Measurements from ENCODE around the gene FOXI1.
A peak's percentile ranks its signal among the peaks of the same experiment; 100 is the strongest.

The FOXI1 gene

DNA sequence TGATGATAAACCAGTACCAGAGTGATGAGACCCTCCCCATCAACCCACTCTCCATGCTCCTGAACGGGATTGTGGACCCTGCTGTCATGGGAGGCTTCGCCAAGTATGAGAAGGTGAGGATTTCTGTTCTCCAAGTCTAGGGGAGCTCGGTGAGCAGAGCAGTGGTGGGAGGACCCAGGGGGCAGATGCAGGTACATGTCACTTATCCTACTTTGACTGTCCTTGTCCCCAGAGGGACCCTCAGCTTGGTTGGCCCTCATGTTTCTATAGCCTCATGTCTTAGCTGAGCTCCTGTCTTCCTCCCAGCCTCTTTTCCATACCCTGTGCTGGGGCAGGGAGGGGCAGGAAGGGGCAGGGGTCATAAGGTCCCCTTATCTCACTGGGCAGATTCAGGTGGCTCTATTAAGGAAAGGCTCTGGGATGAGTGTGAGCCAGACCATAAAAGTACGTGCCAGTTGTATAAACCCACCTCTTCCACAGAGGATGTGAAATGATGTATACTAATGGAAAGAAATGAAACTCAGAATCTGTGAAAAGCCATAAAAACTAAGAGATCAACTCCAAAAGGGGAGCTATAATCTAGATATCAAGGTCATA lies 38.0 kb upstream of the FOXI1 start:
- Histone ChIP-seq H3K27ac (no peak overlapping the region), H3K27me3 (replicated peaks) (no peaks in the 10 kb centered on the region), H3K36me3 (replicated peaks) (no peaks in the 10 kb centered on the region), H3K4me3 (ENCODE audit: low read depth, low read length) (no peak overlapping the region)
- TF ChIP-seq, protein P1, sequence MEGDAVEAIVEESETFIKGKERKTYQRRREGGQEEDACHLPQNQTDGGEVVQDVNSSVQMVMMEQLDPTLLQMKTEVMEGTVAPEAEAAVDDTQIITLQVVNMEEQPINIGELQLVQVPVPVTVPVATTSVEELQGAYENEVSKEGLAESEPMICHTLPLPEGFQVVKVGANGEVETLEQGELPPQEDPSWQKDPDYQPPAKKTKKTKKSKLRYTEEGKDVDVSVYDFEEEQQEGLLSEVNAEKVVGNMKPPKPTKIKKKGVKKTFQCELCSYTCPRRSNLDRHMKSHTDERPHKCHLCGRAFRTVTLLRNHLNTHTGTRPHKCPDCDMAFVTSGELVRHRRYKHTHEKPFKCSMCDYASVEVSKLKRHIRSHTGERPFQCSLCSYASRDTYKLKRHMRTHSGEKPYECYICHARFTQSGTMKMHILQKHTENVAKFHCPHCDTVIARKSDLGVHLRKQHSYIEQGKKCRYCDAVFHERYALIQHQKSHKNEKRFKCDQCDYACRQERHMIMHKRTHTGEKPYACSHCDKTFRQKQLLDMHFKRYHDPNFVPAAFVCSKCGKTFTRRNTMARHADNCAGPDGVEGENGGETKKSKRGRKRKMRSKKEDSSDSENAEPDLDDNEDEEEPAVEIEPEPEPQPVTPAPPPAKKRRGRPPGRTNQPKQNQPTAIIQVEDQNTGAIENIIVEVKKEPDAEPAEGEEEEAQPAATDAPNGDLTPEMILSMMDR (IDR thresholded peaks at IDR 0.05; ENCODE audit: low read depth, low read length, missing control alignments), result no peak
- no peak for DNase-seq
- in situ Hi-C loops (cut with HindIII; ENCODE audit: low pct_ligation_motif_present, low sequenced_read_pairs), result no loop called here

DNA sequence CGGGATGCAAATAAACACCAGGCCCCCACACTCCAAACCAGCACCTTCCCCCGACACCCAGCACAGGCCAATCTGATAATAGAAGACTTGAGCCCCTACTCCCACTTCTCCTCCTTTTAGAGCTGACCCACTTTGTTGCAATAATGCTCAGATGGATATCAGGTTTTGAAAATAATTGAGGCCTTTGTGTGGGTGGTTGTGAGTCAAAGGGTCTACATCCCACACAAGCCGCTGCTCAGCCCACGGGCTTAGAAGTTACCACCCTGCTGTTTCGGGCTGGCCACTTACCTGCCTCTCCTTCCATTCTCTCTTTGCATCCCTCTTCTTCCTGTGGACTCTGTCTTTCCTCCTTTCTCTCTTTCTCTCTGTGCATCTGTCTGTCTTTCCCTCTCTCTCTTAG lies 36.2 kb upstream of the FOXI1 start:
- Histone ChIP-seq H3K4me3 (ENCODE audit: low read depth, low read length) (no peak overlapping the region), H3K27ac (no peak overlapping the region), H3K36me3 (replicated peaks) (no peaks in the 10 kb centered on the region), H3K27me3 (replicated peaks) (no peaks in the 10 kb centered on the region)
- TF ChIP-seq, protein P1 (IDR thresholded peaks at IDR 0.05; ENCODE audit: low read depth, low read length, missing control alignments), result no peak
- no peak for DNase-seq
- in situ Hi-C loops (cut with HindIII; ENCODE audit: low pct_ligation_motif_present, low sequenced_read_pairs), result no loop called here

DNA sequence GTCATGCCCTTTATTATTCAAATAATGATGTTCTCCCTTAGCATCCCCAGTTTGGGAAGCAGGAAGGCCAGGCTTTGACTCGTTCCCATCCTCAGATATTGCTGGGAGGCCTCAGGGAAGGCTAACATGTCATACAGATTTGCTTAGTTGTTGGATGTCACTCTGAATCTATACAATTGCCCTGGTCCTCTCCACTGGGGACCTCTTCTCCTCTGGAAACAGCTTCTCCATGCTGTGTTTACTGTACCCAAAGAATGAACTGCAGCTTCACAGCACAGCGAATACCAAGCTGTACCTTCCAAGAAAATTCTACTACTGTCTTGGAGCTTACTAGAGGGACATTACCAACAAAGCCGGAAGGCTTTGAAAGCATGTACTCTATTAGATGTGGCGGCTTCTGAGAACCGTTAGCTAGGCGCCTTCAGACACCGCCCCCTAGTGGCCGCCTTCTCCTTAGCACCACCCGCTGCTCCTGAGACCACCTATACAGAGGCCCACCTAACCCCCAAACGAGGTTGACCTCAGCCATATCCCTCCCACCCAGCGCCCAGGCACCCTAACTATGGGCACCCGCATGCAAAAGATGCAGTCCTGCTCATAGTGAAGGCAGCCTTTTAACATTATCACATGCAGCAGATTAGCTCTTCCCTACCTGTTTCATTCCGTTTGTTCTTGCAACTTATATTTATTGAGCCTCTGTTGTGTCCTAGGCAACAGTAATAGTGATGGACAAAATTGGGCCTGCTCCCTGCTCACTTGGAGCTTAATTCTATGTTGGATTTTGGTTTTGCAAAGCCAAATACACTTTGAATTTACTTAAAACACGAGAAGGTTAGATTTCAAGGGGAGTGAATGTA lies 34.9 kb upstream of the FOXI1 start:
- Histone ChIP-seq H3K36me3 (replicated peaks) (no peaks in the 10 kb centered on the region), H3K4me3 (ENCODE audit: low read depth, low read length) (no peak overlapping the region), H3K27me3 (replicated peaks) (no peaks in the 10 kb centered on the region), H3K27ac (no peak overlapping the region)
- in situ Hi-C loops (cut with HindIII; ENCODE audit: low pct_ligation_motif_present, low sequenced_read_pairs), result no loop called here
- peak; percentile 29 for DNase-seq
- TF ChIP-seq, protein P1 (IDR thresholded peaks at IDR 0.05; ENCODE audit: low read depth, low read length, missing control alignments), result peak; percentile 96

DNA sequence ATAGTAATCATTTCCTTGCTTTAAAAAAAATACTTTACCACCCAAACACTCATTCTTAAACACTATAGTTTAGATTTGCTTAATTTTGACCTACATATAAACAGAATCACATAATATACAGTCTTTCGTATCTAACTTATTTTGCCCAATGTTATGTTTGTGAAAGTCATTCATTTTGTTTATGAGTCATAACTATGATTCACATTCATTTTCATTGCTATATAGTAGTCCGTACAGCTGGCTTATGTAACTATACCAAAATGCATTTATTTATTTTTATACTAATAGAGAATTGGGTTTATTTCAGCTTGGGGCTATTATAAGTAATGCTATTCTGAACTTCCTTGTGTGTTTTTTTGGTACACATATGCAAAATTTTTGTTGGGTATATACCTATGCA lies 33.9 kb upstream of the FOXI1 start:
- DNase-seq, result no peak
- Histone ChIP-seq H3K27ac (no peak overlapping the region), H3K36me3 (replicated peaks) (no peaks in the 10 kb centered on the region), H3K27me3 (replicated peaks) (no peaks in the 10 kb centered on the region), H3K4me3 (ENCODE audit: low read depth, low read length) (no peak overlapping the region)
- in situ Hi-C loops (cut with HindIII; ENCODE audit: low pct_ligation_motif_present, low sequenced_read_pairs), result no loop called here
- TF ChIP-seq, protein P1 (IDR thresholded peaks at IDR 0.05; ENCODE audit: low read depth, low read length, missing control alignments), result no peak

DNA sequence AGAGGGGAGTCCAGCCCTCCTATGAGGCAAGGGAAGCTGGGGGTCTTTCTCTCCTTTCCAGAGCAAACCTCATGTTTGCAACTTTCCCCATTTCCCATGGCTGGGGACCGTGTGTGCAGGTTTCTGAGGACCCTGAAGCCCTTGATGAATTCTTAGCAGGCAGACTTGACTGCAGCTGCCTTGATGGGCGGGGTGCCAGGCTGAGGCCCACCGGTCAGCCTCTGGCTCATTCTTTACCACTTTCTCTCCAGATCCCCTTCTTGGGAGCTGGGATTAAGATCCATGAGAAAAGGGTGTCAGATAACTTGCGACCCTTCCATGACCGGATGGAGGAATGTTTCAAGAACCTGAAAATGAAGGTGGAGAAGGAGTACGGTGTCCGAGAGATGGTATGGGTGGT lies 30.0 kb upstream of the FOXI1 start:
- no peaks in the 10 kb centered on the region for H3K27me3 ChIP-seq (replicated peaks)
- H3K4me3 ChIP-seq (ENCODE audit: low read depth, low read length), result no peak overlapping the region
- no peak overlapping the region for H3K27ac ChIP-seq
- in situ Hi-C loops (cut with HindIII; ENCODE audit: low pct_ligation_motif_present, low sequenced_read_pairs), result no loop called here
- no peak for DNase-seq
- TF ChIP-seq, protein P1 (IDR thresholded peaks at IDR 0.05; ENCODE audit: low read depth, low read length, missing control alignments), result no peak
- no peaks in the 10 kb centered on the region for H3K36me3 ChIP-seq (replicated peaks)
